Thyroid gland (tissue), 4 donors: ENCODE data around the gene DTNB. TPM values are rescaled to one million over a fixed set of nuclear protein-coding genes. Genes with fewer than 3 reads are reported as not detected.

Source experiments
- DNase-seq, 2 donors: peaks; one replicate each; pipeline ENCODE4 v3.0.0-alpha.2; 2019
- H3K27ac ChIP-seq, 3 donors: fragments of 200-600 bp; sonication (generic); 1 replicate in 2 of 3; 2 replicates in 1 of 3; pipeline ENCODE4 v1.5.1; 2016 to 2019; ENCODE audit warnings: mild to moderate bottlenecking in 1 of 3, moderate library complexity in 1 of 3
- H3K27me3 ChIP-seq: fragments of 200-600 bp; sonication (generic); one replicate; pipeline ENCODE4 v1.5.1; 2019
- H3K36me3 ChIP-seq, 2 donors: fragments of 200-600 bp; sonication (generic); one replicate each; pipeline ENCODE4 v1.5.1; 2016 to 2019
- H3K4me1 ChIP-seq, 2 donors: fragments of 200-600 bp; sonication (generic); one replicate each; pipeline ENCODE4 v1.5.1; 2017 to 2019
- H3K4me3 ChIP-seq, 3 donors: fragments of 200-600 bp; sonication (generic); replicated peaks in 1 of 3; 1 replicate in 2 of 3; 2 replicates in 1 of 3; pipeline ENCODE4 v1.5.1; 2016; ENCODE audit warnings: mild to moderate bottlenecking in 1 of 3
- H3K9me3 ChIP-seq: fragments of 200-600 bp; sonication (generic); one replicate; pipeline ENCODE4 v1.5.1; 2017
- POLR2A ChIP-seq, 2 donors: fragments of 450-650 bp; IDR thresholded peaks; one replicate each; pipeline ENCODE4 v1.6.1; 2017; ENCODE audit warnings: antibody characterized with exemption in 2 of 2, mild to moderate bottlenecking in 2 of 2, moderate library complexity in 1 of 2
- WGBS, 2 donors: methylation state at CpG; one replicate each; pipeline ENCODE4 v1.1.5; 2017; 5-methylcytosine and 5-hydroxymethylcytosine counted together
- intact Hi-C: fragments of 100-400 bp; cut with DNase I; formaldehyde crosslinking; loops from one replicate; pipeline ENCODE4 v1.15.1; 2023
- total RNA-seq, 4 donors: library from RNA; depleted of rRNA; stranded (reverse); fragments of >200 nt; gene quantifications; one replicate each; pipeline ENCODE4 v1.2.3, GENCODE V29; 2016
- TF ChIP-seq, protein P1 (sequence below), 6 experiments: fragments of 200-600 bp in 3 of 6; fragments of 450-650 bp in 3 of 6; sonication (generic) in 3 of 6; IDR thresholded peaks; one replicate each; pipeline ENCODE4 v1.5.1; 2016 to 2019; ENCODE audit warnings: antibody characterized with exemption in 6 of 6, mild to moderate bottlenecking in 2 of 6, inconsistent platforms in 1 of 6, moderate library complexity in 1 of 6

Gene DTNB
- total RNA-seq, 4 donors from 2014 or later, result 38.9 to 75.2 (median 55.5) TPM

DNA sequence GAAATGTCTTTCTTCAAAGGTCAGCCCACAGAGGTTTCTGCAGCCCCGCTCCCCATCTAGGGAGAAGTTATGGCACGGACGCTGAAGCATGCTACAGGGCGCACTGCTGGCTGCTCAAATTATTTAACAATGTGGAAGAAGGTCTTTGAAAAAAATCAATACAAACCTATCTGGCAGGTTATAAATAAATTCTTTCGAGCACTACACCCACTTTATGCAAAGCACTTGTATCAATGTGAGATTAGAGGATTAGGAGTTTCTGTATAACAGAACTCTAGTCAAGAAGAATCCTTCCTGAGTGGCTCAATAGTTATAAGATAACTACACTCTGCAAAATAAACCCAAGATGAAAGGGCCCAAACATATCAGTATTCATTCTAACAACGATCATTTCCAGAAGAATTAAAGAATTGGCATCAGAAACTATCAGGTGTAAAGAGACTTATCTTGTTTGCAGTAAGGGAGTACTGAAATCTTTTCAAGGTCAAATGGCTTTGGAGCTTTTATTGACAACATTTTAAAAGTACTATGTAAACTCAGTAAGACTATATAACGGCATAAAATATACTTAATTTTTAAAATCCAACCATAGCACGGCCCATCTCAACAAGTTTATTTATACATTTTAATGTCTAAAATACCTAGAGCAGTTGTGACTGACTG, 228.6 kb downstream of the DTNB start:
- Histone ChIP-seq H3K4me3 (no peak overlapping the region), H3K27ac (peak overlapping the region in 1 of 3 donors; percentile 27), H3K4me1 (peaks cover 9 to 14% of the 10 kb centered on the region in 2 donors), H3K36me3 (no peaks in the 10 kb centered on the region), H3K9me3 (no peaks in the 10 kb centered on the region), H3K27me3 (no peaks in the 10 kb centered on the region)
- WGBS, 2 donors, result 89 to 90% methylated on average over 8 of the region's 8 CpGs
- no peak for DNase-seq
- no peak for TF ChIP-seq POLR2A (IDR thresholded peaks at IDR 0.05)
- TF ChIP-seq, protein P1, sequence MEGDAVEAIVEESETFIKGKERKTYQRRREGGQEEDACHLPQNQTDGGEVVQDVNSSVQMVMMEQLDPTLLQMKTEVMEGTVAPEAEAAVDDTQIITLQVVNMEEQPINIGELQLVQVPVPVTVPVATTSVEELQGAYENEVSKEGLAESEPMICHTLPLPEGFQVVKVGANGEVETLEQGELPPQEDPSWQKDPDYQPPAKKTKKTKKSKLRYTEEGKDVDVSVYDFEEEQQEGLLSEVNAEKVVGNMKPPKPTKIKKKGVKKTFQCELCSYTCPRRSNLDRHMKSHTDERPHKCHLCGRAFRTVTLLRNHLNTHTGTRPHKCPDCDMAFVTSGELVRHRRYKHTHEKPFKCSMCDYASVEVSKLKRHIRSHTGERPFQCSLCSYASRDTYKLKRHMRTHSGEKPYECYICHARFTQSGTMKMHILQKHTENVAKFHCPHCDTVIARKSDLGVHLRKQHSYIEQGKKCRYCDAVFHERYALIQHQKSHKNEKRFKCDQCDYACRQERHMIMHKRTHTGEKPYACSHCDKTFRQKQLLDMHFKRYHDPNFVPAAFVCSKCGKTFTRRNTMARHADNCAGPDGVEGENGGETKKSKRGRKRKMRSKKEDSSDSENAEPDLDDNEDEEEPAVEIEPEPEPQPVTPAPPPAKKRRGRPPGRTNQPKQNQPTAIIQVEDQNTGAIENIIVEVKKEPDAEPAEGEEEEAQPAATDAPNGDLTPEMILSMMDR (IDR thresholded peaks at IDR 0.05), result no peak
- intact Hi-C loops, result no loop called here

DNA sequence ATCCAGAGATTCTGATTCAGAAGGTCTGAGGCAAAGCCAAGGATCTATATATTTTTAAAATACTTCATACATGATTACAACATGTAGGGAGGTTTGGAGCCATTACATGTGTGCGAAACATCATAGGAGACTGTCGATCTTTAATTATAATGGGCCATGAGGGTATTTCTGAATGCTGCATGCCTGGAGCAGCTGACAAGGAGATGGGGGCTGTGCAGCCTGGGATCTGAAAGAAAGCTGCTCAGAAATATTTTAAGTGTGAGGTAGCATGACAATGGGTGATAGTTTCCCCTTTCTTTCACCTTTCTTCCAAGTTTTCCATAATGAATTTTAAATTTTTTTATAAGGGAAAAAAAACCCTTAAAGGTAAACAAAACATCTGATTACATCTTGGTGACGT, 229.6 kb downstream of the DTNB start:
- peaks cover 9 to 14% of the 10 kb centered on the region in 2 donors for H3K4me1 ChIP-seq
- no peaks in the 10 kb centered on the region for H3K27me3 ChIP-seq
- TF ChIP-seq, protein P1 (IDR thresholded peaks at IDR 0.05), result no peak
- no peak for TF ChIP-seq POLR2A (IDR thresholded peaks at IDR 0.05)
- H3K4me3 ChIP-seq, result no peak overlapping the region
- H3K9me3 ChIP-seq, result no peaks in the 10 kb centered on the region
- intact Hi-C loops, result no loop called here
- 92 to 97% methylated on average over 3 of the region's 3 CpGs for WGBS, 2 donors
- no peak for DNase-seq
- no peaks in the 10 kb centered on the region for H3K36me3 ChIP-seq
- H3K27ac ChIP-seq, result no peak overlapping the region

DNA sequence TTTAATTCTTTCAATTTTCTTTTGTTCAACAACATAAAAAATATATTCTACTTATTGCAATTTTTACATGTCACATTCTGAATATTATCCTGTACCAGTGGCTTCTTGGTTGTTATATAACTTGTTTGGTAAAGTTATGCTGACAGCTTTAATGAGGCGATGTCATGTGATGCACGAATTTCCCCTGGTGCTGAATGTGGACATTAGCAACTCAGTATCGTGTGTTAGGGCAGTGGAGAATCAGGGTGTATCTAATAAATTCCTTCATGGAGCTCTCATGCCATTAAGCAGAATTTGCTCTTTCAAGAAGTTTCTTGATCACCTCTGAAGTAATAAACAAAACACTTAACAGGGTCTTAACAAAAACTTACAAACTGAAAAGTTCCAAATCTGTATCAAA, 232.0 kb downstream of the DTNB start:
- Histone ChIP-seq H3K4me1 (peaks cover 28 to 34% of the 10 kb centered on the region in 2 donors), H3K36me3 (no peaks in the 10 kb centered on the region), H3K9me3 (no peaks in the 10 kb centered on the region), H3K4me3 (no peak overlapping the region), H3K27me3 (no peaks in the 10 kb centered on the region), H3K27ac (peak overlapping the region in 2 of 3 donors; percentile 33 to 69)
- no peak for DNase-seq
- TF ChIP-seq, protein P1 (IDR thresholded peaks at IDR 0.05), result no peak
- TF ChIP-seq POLR2A (IDR thresholded peaks at IDR 0.05), result no peak
- WGBS, 2 donors, result 68 to 79% methylated on average over 3 of the region's 3 CpGs
- intact Hi-C loops, result no loop called here

DNA sequence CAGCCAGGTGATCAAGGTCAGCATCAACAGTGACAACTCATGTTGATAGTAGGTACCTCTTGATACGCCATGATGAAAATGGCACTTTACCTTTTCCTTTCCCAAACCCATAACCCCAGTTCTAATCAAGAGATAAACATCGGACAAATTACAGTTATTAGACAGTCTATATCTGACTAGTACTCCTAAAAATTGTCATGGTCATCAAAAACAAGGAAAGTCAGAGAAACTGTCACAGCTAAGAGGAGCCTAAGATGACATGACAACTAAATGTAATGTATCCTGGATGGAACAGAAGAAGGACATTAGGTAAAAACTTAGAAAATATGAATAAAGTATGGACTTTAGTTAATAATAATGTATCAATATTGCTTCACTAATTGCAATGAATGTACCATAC, 234.6 kb downstream of the DTNB start:
- Histone ChIP-seq H3K27me3 (no peaks in the 10 kb centered on the region), H3K36me3 (no peaks in the 10 kb centered on the region), H3K27ac (no peak overlapping the region), H3K4me1 (peaks cover 33 to 39% of the 10 kb centered on the region in 2 donors), H3K9me3 (no peaks in the 10 kb centered on the region), H3K4me3 (no peak overlapping the region)
- WGBS, 2 donors, result 93 to 94% methylated on average over 2 of the region's 2 CpGs
- no peak for TF ChIP-seq POLR2A (IDR thresholded peaks at IDR 0.05)
- TF ChIP-seq, protein P1 (IDR thresholded peaks at IDR 0.05), result no peak
- intact Hi-C loops, result no loop called here
- DNase-seq, result no peak

DNA sequence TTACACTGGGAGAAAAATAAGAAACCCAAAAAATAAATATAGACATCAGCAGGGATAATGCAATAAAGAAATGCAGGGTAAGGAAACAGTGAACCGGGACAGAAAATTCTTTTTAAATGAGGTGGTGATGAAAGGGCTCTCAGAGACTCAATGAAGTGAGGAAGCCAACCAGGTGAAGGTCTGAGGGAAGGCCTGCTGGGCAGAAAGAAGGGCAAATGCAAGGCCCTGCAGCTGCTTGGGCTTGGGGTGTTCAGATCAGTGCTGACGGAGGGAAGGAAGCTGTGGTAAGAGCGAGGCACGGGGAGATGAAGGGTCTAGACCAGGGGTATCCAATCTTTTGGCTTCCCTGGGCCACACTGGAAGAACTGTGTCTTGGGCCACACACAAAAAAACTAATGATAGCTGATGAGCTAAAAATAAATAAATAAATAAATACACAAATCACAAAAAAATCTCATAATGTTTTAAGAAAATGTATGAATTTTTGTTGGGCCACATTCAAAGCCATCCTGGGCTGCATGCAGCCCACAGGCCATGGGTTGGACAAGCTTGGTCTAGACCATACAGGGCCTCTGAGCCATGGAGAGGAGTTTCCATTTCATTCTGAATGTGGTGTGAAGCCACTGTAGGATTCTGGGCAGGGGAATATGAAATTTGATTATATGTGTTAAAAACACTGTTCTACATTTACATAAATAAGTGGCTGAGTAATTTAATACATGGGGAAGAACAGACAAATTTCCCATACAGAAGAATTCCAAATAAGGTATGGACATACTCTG, 235.3 kb downstream of the DTNB start:
- Histone ChIP-seq H3K4me1 (peaks cover 33 to 38% of the 10 kb centered on the region in 2 donors), H3K4me3 (no peak overlapping the region), H3K9me3 (no peaks in the 10 kb centered on the region), H3K27me3 (no peaks in the 10 kb centered on the region), H3K27ac (peak overlapping the region in 2 of 3 donors; percentile 65 to 72), H3K36me3 (no peaks in the 10 kb centered on the region)
- peak; percentile 62 to 71 for DNase-seq
- WGBS, 2 donors, result 72 to 77% methylated on average over 4 of the region's 4 CpGs
- intact Hi-C loops, result no loop called here
- no peak for TF ChIP-seq POLR2A (IDR thresholded peaks at IDR 0.05)
- TF ChIP-seq, protein P1 (IDR thresholded peaks at IDR 0.05), result no peak
